H1 (cell line): ENCODE data around the gene GAPT. TPM values are rescaled to one million over a fixed set of nuclear protein-coding genes. Genes with fewer than 3 reads are reported as not detected.

Source experiments
- JUND ChIP-seq: IDR thresholded peaks from 2 replicates; pipeline ENCODE4 v1.6.1; 2011; ENCODE audit warnings: mild to moderate bottlenecking, improper control_type of control experiment, low read length
- RAD21 ChIP-seq, 2 experiments: IDR thresholded peaks in 1 of 2; conservative IDR thresholded peaks in 1 of 2; 2 replicates each; pipeline ENCODE4 v1.6.1; 2011; ENCODE audit warnings: low read depth in 2 of 2, low read length in 2 of 2, improper control_type of control experiment in 1 of 2, inconsistent platforms in 1 of 2, mild to moderate bottlenecking in 1 of 2, moderate library complexity in 1 of 2
- TEAD4 ChIP-seq: IDR thresholded peaks from 2 replicates; pipeline ENCODE4 v1.6.1; 2012; ENCODE audit warnings: low read depth, low read length, inconsistent platforms, mixed read lengths
- ZNF274 ChIP-seq: IDR thresholded peaks from 2 replicates; pipeline ENCODE4 v1.7.0; 2012; ENCODE audit warnings: low read length, borderline replicate concordance; ENCODE audit errors: extremely low read depth
- polyA plus RNA-seq, 7 experiments: library from polyadenylated mRNA; depleted of rRNA in 3 of 7; stranded (reverse) in 5 of 7; unstranded in 2 of 7; fragments of >200 nt in 5 of 7; fragments of 200-250 nt in 2 of 7; gene quantifications; 1 replicate in 5 of 7; 2 replicates in 1 of 7; 4 replicates in 1 of 7; pipeline versions ENCODE4 v1.2.1 to v1.2.3, GENCODE V29; 2011 to 2013; ENCODE audit warnings: missing spikeins in 2 of 7, mixed read lengths in 2 of 7
- total RNA-seq: library from RNA; stranded (reverse); fragmentation: NEBNext Ultra II Directional; extraction: Animal tissue kit (Norgen Biotek cat#: 25700); gene quantifications from 2 replicates; pipeline ENCODE4 v1.2.1, GENCODE V29; 2021

GAPT gene
- total and polyA plus RNA-seq, 2 of the 8 experiments (the other 6 are each of a cell fraction or from before 2014, with no cell fraction given) = not detected

- TF ChIP-seq RAD21 (IDR thresholded peaks at IDR 0.05 in 1 of 2, conservative IDR thresholded peaks at IDR 0.05 in 1 of 2; ENCODE audit: low read depth in 2 of 2, low read length in 2 of 2) (peak; percentile 58 to 66), JUND (no peak), TEAD4 (no peak), ZNF274 (no peak)
- TF ChIP-seq, all 59 proteins: peak for 2
Observed at GRCh38 chr5:58477760-58478376, 13.4 kb upstream of the GAPT start (continued).
